MCF 10A (cell line): ENCODE results near the gene UTS2B. TPM values are rescaled to one million over a fixed set of nuclear protein-coding genes. Genes with fewer than 3 reads are reported as not detected.
A peak's percentile ranks its signal among the peaks of the same experiment; 100 is the strongest.

ENCODE experiments used
- BruUV-seq: library from RNA; stranded (reverse); fragments of 400-500 nt; replicated peaks from 2 replicates; lab custom pipeline; 2021; lab: Mats Ljungman, UMichigan
- CTCF ChIA-PET: fragments of 300-600 bp; sonication (Branson Sonifier 250); formaldehyde crosslinking; extraction: SDS; loops from one replicate; lab custom pipeline; 2021; ENCODE audit warnings: antibody characterized with exemption, inconsistent platforms; lab: Yijun Ruan, JAX
- POLR2A ChIA-PET: fragments of 300-600, 350-650 bp; sonication (Branson Sonifier 250); formaldehyde crosslinking; extraction: SDS; loops from one replicate; lab custom pipeline; 2020; ENCODE audit warnings: antibody characterized with exemption, inconsistent platforms; lab: Yijun Ruan, JAX
- DNase-seq: peaks from one replicate; pipeline ENCODE4 v3.0.0-alpha.2; 2018; ENCODE audit not compliant: unreplicated experiment
- H3K27ac Mint-ChIP-seq: one replicate; pipeline ENCODE4 v1.8.0; 2022; ENCODE audit warnings: mild to moderate bottlenecking, low read depth, mixed read lengths; ENCODE audit not compliant: unreplicated experiment
- H3K27me3 Mint-ChIP-seq: one replicate; pipeline ENCODE4 v1.8.0; 2022; ENCODE audit warnings: mixed read lengths; ENCODE audit not compliant: insufficient read depth, unreplicated experiment
- H3K36me3 Mint-ChIP-seq: one replicate; pipeline ENCODE4 v1.8.0; 2022; ENCODE audit warnings: mild to moderate bottlenecking, moderate library complexity, mixed read lengths; ENCODE audit not compliant: insufficient read depth, unreplicated experiment
- H3K4me1 Mint-ChIP-seq: one replicate; pipeline ENCODE4 v1.8.0; 2022; ENCODE audit warnings: mixed read lengths; ENCODE audit not compliant: insufficient read depth, unreplicated experiment
- H3K4me3 Mint-ChIP-seq: one replicate; pipeline ENCODE4 v1.8.0; 2022; ENCODE audit warnings: mild to moderate bottlenecking, moderate library complexity, mixed read lengths; ENCODE audit not compliant: unreplicated experiment
- H3K9me3 Mint-ChIP-seq: one replicate; pipeline ENCODE4 v1.8.0; 2022; ENCODE audit warnings: mixed read lengths; ENCODE audit not compliant: unreplicated experiment
- CTCF ChIP-seq: fragments of 200-600 bp; IDR thresholded peaks from one replicate; pipeline ENCODE4 v1.8.0; 2022; ENCODE audit warnings: antibody characterized with exemption, mild to moderate bottlenecking; ENCODE audit not compliant: unreplicated experiment
- intact Hi-C: fragments of 100-400 bp; cut with micrococcal nuclease; formaldehyde crosslinking; loops from 2 replicates; pipeline ENCODE4 v1.14.1; 2022
- total RNA-seq: library from RNA; stranded (reverse); gene quantifications from 2 replicates; pipeline ENCODE4 v1.2.3, GENCODE V29; 2022

UTS2B gene
- total RNA-seq, 1 experiment from 2014 or later = 0.26 TPM

- intact Hi-C loops = no loop called here
- no TSS peak for BruUV-seq
- no peaks in the 10 kb centered on the region for H3K27me3 Mint-ChIP-seq
- H3K27ac Mint-ChIP-seq = no peak overlapping the region
- H3K4me3 Mint-ChIP-seq = no peak overlapping the region
- peaks cover 2% of the 10 kb centered on the region for H3K36me3 Mint-ChIP-seq
- ChIA-PET POLR2A (interaction anchor here (1.2 kb wide), 1 partner anchor 22 kb away, joined by 5 read pairs; the partner anchor contains the start of gene UTS2B), CTCF (interaction anchor here (0.6 kb wide), 2 partner anchors 542 to 1323 kb away, joined by 3 to 4 read pairs; no protein-coding TSS in a partner anchor)
- DNase-seq = no peak
- H3K9me3 Mint-ChIP-seq = no peaks in the 10 kb centered on the region
- H3K4me1 Mint-ChIP-seq = peaks cover 42% of the 10 kb centered on the region
- TF ChIP-seq CTCF = no peak
These were observed 22.9 kb upstream of the UTS2B start for GRCh38 chr3:191353022-191353777.

GRCh38 chr3:191352014-191352413 lies 21.7 kb upstream of the UTS2B start:
- Mint-ChIP-seq H3K36me3 (no peaks in the 10 kb centered on the region), H3K4me3 (no peak overlapping the region), H3K27ac (no peak overlapping the region), H3K9me3 (no peaks in the 10 kb centered on the region), H3K4me1 (peaks cover 46% of the 10 kb centered on the region), H3K27me3 (no peaks in the 10 kb centered on the region)
- no peak for TF ChIP-seq CTCF
- peak; percentile 27 for DNase-seq
- BruUV-seq = no TSS peak
- POLR2A ChIA-PET = no interaction called here
- intact Hi-C loops = no loop called here
- CTCF ChIA-PET = no interaction called here

DNA sequence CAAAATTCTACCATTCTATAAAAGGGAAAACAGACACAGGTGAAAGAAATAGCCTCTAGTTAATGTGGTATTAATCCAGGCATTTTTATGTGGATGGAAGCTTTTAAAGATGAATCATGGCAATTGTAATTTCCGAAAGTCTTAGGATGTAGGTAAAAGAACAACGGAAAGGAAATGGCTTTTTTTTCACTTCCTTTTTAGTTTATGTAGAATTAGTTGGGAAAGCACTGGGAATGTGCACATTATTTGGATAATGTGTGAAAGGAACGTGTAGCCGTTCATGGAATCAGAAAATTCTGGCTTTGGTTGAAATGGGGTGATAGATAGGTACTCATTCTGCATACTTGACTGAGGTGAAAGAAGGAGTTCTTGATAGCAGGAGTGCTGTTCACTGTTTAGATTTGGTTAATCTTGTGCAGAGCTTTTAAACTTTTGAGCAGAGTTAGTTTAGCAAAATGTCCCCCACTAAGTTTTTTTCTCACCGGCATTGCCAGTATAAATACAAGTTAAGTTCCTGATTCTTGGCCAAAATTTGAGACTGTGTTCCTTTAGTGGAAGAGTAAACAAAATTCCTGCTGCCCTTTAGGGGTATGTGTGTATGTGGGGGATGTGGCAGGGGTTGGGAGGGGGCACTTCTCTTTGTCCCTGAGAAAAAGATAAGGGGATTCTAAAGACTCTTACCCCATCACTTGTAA lies 20.2 kb upstream of the UTS2B start:
- no peak overlapping the region for H3K4me3 Mint-ChIP-seq
- no peak for TF ChIP-seq CTCF
- intact Hi-C loops = no loop called here
- peaks cover 32% of the 10 kb centered on the region for H3K4me1 Mint-ChIP-seq
- no TSS peak for BruUV-seq
- H3K9me3 Mint-ChIP-seq = no peaks in the 10 kb centered on the region
- no peaks in the 10 kb centered on the region for H3K36me3 Mint-ChIP-seq
- peak overlapping the region; percentile 18 for H3K27ac Mint-ChIP-seq
- peak; percentile 5 for DNase-seq
- no peaks in the 10 kb centered on the region for H3K27me3 Mint-ChIP-seq
- POLR2A ChIA-PET = interaction anchor here (0.6 to 1.5 kb wide), 7 partner anchors 9 to 833 kb away, joined by 3 to 7 read pairs (median 4); partner anchors contain the start of gene UTS2B
- CTCF ChIA-PET = no interaction called here

- no TSS peak for BruUV-seq
- CTCF ChIA-PET = interaction anchor here (0.6 to 1.0 kb wide), 4 partner anchors 8 to 42 kb away, joined by 3 read pairs; no protein-coding TSS in a partner anchor
- Mint-ChIP-seq H3K27me3 (no peaks in the 10 kb centered on the region), H3K36me3 (no peaks in the 10 kb centered on the region), H3K4me1 (peaks cover 41% of the 10 kb centered on the region), H3K4me3 (no peak overlapping the region), H3K9me3 (no peaks in the 10 kb centered on the region), H3K27ac (no peak overlapping the region)
- no peak for TF ChIP-seq CTCF
- no peak for DNase-seq
- intact Hi-C loops = no loop called here
- POLR2A ChIA-PET = interaction anchor here (1.0 to 2.3 kb wide), 3 partner anchors 8 to 14 kb away, joined by 3 to 6 read pairs (median 4); no protein-coding TSS in a partner anchor
These were observed 17.8 kb upstream of the UTS2B start for GRCh38 chr3:191348098-191348497.
